ENCODE data around the gene CPPED1.

Gene CPPED1

DNA sequence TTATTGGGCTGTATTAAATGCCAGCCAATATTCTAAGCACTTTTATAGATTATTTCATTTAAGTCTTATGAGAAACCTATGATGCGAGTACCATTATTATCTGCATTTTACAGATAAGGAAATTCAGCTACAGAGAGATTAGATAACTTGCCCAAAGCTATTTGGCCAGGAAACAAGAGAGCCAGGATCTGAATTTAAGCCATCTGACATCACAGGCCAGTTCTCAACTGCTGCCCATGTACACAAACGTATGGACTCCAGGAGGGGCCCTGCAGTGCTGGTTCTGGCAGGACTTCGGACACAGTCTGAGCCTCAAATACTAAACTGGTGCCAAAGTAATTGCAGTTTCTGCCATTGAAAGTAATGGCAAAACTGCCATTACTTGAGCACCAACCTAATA, 40.2 kb downstream of the CPPED1 start (continued):
- TF ChIP-seq ZNF555 (tag by site-specific recombination; conservative IDR thresholded peaks at IDR 0.05) (no peak), ZNF221 (tag by site-specific recombination; IDR thresholded peaks at IDR 0.05; ENCODE audit: borderline replicate concordance) (no peak), ZFHX2 (tag by site-specific recombination; conservative IDR thresholded peaks at IDR 0.05) (no peak)

DNA sequence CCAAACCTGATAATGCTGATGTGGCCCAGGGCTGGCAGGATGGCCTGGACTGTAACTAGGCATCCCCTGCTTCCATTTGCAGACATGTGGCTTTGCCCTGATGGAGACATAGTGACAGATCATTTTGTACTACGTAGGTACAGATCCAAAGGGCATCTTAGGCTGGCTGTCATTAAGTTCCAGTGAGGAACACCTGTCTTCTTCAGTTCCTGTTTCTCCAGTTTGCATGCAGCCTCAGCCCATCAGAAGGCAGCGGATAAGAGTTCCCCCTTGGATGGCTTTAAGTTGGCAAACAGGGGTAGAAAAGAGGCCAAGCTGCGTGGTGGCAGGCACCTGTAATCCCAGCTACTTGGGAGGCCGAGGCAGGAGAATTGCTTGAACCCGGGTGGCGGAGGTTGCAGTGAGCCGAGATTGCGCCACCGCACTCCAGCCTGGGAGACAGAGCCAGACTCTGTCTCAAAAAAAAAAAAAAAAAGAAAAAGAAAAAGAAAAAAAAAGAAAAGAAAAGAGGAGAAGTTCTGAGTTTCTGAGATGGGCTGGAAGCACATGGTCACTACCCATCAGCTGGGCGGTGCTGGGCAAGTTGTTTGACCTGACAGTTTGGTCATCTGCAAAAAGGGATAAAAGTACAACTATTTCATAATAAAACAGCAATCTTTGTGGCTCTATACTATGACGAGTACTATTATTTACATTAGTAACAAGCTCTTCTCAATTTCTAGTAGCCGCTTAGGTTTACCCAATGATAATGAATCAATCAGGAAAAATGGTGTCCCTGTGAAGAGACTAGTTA, 42.7 kb downstream of the CPPED1 start:
- no peak for TF ChIP-seq ZNF433 (tag by site-specific recombination; IDR thresholded peaks at IDR 0.05; ENCODE audit: low read depth)
- TF ChIP-seq, protein P1, sequence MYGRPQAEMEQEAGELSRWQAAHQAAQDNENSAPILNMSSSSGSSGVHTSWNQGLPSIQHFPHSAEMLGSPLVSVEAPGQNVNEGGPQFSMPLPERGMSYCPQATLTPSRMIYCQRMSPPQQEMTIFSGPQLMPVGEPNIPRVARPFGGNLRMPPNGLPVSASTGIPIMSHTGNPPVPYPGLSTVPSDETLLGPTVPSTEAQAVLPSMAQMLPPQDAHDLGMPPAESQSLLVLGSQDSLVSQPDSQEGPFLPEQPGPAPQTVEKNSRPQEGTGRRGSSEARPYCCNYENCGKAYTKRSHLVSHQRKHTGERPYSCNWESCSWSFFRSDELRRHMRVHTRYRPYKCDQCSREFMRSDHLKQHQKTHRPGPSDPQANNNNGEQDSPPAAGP (tag by site-specific recombination; IDR thresholded peaks at IDR 0.05) = no peak
- TF ChIP-seq, protein P2, sequence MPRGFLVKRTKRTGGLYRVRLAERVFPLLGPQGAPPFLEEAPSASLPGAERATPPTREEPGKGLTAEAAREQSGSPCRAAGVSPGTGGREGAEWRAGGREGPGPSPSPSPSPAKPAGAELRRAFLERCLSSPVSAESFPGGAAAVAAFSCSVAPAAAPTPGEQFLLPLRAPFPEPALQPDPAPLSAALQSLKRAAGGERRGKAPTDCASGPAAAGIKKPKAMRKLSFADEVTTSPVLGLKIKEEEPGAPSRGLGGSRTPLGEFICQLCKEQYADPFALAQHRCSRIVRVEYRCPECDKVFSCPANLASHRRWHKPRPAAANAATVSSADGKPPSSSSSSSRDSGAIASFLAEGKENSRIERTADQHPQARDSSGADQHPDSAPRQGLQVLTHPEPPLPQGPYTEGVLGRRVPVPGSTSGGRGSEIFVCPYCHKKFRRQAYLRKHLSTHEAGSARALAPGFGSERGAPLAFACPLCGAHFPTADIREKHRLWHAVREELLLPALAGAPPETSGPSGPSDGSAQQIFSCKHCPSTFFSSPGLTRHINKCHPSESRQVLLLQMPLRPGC (tag by site-specific recombination; IDR thresholded peaks at IDR 0.05) = no peak
- no peak for TF ChIP-seq ZNF658 (tag by site-specific recombination; IDR thresholded peaks at IDR 0.05)
- no peak for TF ChIP-seq ZNF211 (tag by site-specific recombination; IDR thresholded peaks at IDR 0.05; ENCODE audit: low read depth)
- TF ChIP-seq ZFP41 (tag by site-specific recombination; IDR thresholded peaks at IDR 0.05; ENCODE audit: borderline replicate concordance) = no peak
- TF ChIP-seq ZBTB21 (tag by site-specific recombination; IDR thresholded peaks at IDR 0.05) = no peak
- no peak for TF ChIP-seq ZNF558 (tag by site-specific recombination; IDR thresholded peaks at IDR 0.05)
- TF ChIP-seq ZNF175 (tag by site-specific recombination; IDR thresholded peaks at IDR 0.05) = no peak
- no peak for TF ChIP-seq YY1 (tag by site-specific recombination; IDR thresholded peaks at IDR 0.05)
- no peak for TF ChIP-seq ZNF239 (tag by site-specific recombination; IDR thresholded peaks at IDR 0.05)
- H3K36me3 ChIP-seq (ENCODE audit: control insufficient read depth in 2 of 2, insufficient read depth in 1 of 2, low read length in 2 of 2) = no peaks in the 10 kb centered on the region
- ChIA-PET CTCF (no interaction called here), POLR2A (no interaction called here)
- H3K4me3 ChIP-seq (ENCODE audit: low read depth, low read length) = no peak overlapping the region
- H3K4me1 ChIP-seq (ENCODE audit: control insufficient read depth, insufficient read depth, low read length) = 0 out of 2 replicates have a peak, but pooled peaks cover 7% of the 10 kb centered on the region
- H3K27ac ChIP-seq (ENCODE audit: extremely low read depth, low read depth, low read length) = no peak overlapping the region
- no peaks in the 10 kb centered on the region for H3K9me3 ChIP-seq (ENCODE audit: control insufficient read depth, insufficient read depth, low read depth, low read length)

DNA sequence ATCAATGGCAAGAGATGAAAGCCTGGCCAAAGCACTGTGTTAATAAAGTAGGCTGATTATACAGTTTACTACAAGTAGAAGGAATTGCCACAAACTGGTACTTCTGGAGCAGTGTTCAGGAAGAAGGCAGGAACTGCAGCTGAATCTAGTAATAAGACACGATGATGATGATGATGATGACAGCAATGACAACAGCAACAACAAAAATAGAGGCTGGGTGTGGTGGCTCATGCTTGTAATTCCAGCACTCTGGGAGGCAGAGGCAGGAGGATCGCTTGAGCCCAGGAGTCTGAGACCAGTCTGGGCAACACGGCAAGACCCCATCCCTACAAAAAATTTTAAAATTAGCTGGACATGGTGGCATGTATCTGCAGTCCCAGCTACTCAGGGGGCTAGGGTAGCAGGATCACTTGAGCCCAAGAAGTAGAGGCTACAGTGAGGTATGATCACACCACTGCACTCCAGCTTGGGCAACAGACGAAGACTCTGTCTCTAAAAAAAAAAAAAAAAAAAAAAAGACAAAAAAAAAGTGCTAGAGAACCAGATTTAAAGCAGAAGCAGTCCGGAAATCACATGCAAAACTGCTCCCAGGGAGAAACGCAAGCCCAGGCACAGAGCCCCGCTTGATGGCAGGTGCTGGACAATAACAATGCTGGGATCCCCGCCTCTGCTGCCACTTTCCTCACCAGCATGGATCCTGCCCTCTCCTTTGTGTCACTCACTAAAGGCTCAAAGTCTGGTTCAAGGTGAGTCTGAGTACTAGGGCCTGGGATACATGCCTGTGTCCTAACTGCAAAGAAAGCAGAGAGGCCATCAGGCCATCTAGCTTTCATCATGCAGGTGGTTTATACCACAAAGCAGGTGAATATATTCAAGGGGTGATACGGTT, 44.8 kb downstream of the CPPED1 start:
- TF ChIP-seq ZNF324 (tag by site-specific recombination; IDR thresholded peaks at IDR 0.05) (0 out of 2 replicates have a peak, but pooled peaks have one; percentile 10), ZFP3 (tag by site-specific recombination; IDR thresholded peaks at IDR 0.05; ENCODE audit: low read depth) (no peak), ZBTB20 (tag by site-specific recombination; IDR thresholded peaks at IDR 0.05) (0 out of 2 replicates have a peak, but pooled peaks have one; percentile 22), ZNF660 (tag by site-specific recombination; IDR thresholded peaks at IDR 0.05) (peak; percentile 0; the same call in 1 of the 2 replicates)
- TF ChIP-seq, protein P3, sequence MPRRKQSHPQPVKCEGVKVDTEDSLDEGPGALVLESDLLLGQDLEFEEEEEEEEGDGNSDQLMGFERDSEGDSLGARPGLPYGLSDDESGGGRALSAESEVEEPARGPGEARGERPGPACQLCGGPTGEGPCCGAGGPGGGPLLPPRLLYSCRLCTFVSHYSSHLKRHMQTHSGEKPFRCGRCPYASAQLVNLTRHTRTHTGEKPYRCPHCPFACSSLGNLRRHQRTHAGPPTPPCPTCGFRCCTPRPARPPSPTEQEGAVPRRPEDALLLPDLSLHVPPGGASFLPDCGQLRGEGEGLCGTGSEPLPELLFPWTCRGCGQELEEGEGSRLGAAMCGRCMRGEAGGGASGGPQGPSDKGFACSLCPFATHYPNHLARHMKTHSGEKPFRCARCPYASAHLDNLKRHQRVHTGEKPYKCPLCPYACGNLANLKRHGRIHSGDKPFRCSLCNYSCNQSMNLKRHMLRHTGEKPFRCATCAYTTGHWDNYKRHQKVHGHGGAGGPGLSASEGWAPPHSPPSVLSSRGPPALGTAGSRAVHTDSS (tag by site-specific recombination; IDR thresholded peaks at IDR 0.05) = peak; percentile 79
- Histone ChIP-seq H3K9me3 (ENCODE audit: control insufficient read depth, insufficient read depth, low read depth, low read length) (no peaks in the 10 kb centered on the region), H3K4me3 (ENCODE audit: low read depth, low read length) (no peak overlapping the region), H3K36me3 (ENCODE audit: control insufficient read depth in 2 of 2, insufficient read depth in 1 of 2, low read length in 2 of 2) (no peaks in the 10 kb centered on the region), H3K4me1 (ENCODE audit: control insufficient read depth, insufficient read depth, low read length) (0 out of 2 replicates have a peak, but pooled peaks cover 7% of the 10 kb centered on the region), H3K27ac (ENCODE audit: extremely low read depth, low read depth, low read length) (no peak overlapping the region)
- ChIA-PET POLR2A (no interaction called here), CTCF (no interaction called here)
